ENCODE results near the gene ARHGEF12. TPM values are rescaled to one million over a fixed set of nuclear protein-coding genes. Genes with fewer than 3 reads are reported as not detected.

Gene ARHGEF12
- total and polyA plus RNA-seq, 5 donors from 2014 or later: 3.2 to 29.7 (median 6.3) TPM

DNA sequence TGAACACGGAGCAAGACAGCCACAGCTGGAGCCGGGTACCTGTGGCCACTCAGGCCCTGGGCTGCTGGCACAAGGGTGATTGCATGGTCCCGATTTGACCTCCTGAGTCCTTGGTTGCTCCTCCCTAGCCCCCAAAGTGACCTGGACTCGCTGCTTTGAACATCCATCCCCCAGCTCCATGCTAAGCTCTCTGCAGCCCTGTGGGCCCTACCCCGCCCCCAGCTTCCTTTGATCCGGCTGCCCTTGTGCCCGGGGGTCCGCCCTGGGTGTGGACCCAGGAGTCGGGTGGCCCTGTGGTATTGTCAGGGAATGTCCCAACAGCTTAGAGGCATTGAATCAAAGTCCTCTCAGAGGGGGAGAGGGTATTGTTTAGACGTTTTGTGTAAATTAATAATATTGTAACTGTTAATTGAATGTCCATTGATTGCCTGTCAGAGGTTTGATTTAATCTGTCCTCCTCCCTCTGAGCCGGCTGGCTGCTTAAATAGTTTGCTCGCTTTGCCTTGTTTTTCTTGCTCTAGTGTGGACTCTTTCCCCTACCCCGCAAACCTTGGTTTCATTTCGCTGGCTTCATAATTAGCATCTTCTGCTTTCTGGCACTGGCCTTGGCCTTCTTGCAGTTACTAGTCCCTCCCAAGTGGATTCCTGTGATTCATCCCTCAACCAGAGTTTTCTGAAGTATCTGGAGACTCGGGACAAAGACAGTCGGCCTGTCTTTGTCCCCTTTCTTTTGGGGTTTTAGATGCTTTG lies 196.0 kb downstream of the ARHGEF12 start:
- Histone ChIP-seq H3K27ac (ENCODE audit: insufficient read depth, low read length, poor library complexity, severe bottlenecking) (no peak overlapping the region), H3K9me3 (ENCODE audit: control insufficient read depth in 2 of 2, low read length in 2 of 2) (no peaks in the 10 kb centered on the region), H3K4me3 (ENCODE audit: low read depth, low read length) (no peak overlapping the region), H3K4me1 (ENCODE audit: control insufficient read depth, insufficient read depth, low read length, poor library complexity, severe bottlenecking) (no peaks in the 10 kb centered on the region), H3K36me3 (ENCODE audit: control insufficient read depth, insufficient read depth, low read length) (no peaks in the 10 kb centered on the region), H3K27me3 (ENCODE audit: control insufficient read depth, insufficient read depth, low read length) (no peaks in the 10 kb centered on the region)
- Mint-ChIP-seq H3K9me3 (peaks cover 0 to 6% (median 0%) of the 10 kb centered on the region in 7 donors), H3K36me3 (no peaks in the 10 kb centered on the region), H3K27me3 (no peaks in the 10 kb centered on the region), H3K4me1 (no peaks in the 10 kb centered on the region), H3K4me3 (no peak overlapping the region), H3K27ac (no peak overlapping the region)
- DNase-seq (no peak), ATAC-seq (ENCODE audit: low read depth in 2 of 2) (no peak)

DNA sequence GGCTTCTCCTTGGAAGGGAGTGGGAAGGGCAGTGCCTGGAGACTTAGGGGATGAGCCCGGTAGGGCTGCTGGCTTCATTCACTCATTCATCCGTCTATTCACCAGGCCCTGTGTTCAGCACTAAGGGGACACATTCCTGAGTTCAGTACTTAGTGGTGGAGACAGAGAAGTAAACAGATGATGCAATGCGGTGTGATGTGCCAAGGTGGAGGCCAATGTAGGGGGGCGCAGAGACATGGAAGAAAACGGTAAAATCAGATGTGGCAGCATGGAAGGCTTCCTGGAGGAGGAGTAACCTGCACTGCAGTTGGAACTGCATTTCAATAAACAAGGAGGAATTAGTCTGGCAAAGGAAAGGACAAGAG lies 196.6 kb downstream of the ARHGEF12 start:
- no peak overlapping the region for H3K27ac ChIP-seq (ENCODE audit: insufficient read depth, low read length, poor library complexity, severe bottlenecking)
- no peaks in the 10 kb centered on the region for H3K4me1 Mint-ChIP-seq
- H3K36me3 ChIP-seq (ENCODE audit: control insufficient read depth, insufficient read depth, low read length): no peaks in the 10 kb centered on the region
- no peaks in the 10 kb centered on the region for H3K27me3 Mint-ChIP-seq
- no peaks in the 10 kb centered on the region for H3K36me3 Mint-ChIP-seq
- no peaks in the 10 kb centered on the region for H3K27me3 ChIP-seq (ENCODE audit: control insufficient read depth, insufficient read depth, low read length)
- H3K9me3 Mint-ChIP-seq: peaks cover 0 to 6% (median 0%) of the 10 kb centered on the region in 7 donors
- H3K4me3 ChIP-seq (ENCODE audit: low read depth, low read length): no peak overlapping the region
- ATAC-seq (ENCODE audit: low read depth in 2 of 2) (no peak), DNase-seq (no peak)
- H3K9me3 ChIP-seq (ENCODE audit: control insufficient read depth in 2 of 2, low read length in 2 of 2): no peaks in the 10 kb centered on the region
- no peaks in the 10 kb centered on the region for H3K4me1 ChIP-seq (ENCODE audit: control insufficient read depth, insufficient read depth, low read length, poor library complexity, severe bottlenecking)
- H3K27ac Mint-ChIP-seq: peak overlapping the region in 1 of 3 donors; percentile 41
- no peak overlapping the region for H3K4me3 Mint-ChIP-seq

DNA sequence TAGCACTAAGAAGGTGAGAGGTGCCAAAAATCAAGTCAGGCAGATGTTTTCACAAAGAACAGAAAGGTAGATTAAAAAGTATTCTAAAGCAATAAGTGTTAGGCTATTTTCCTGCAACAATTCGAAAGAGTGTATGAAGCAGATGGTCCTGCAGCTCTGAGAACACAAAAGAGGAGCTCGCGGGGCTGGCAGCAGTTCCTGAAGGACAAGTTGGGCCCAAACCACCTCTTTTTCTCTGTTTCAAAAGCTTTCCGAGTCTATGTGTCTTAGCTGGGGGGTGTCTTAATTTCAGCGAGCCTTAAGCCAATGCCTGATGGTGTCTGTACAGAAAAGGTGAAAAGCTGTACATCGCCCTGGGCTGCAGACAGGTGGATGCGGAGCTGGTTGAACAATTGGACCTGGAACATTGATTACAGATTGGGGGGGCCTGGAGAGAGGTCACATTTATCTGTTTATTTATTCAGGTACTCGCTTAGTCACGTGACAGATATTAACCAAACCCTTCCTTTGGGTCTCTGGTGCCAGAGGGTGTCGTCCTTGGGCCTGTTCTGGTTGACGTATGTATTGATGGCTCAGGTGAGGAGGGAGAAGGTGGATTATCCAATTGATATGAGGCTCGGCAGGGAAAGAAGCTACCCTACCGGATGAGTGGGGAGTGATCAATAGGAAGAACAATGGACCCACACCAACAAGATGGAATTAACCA lies 200.0 kb downstream of the ARHGEF12 start:
- no peak overlapping the region for H3K27ac ChIP-seq (ENCODE audit: insufficient read depth, low read length, poor library complexity, severe bottlenecking)
- Mint-ChIP-seq H3K27me3 (no peaks in the 10 kb centered on the region), H3K9me3 (peaks cover 0 to 1% (median 0%) of the 10 kb centered on the region in 7 donors), H3K36me3 (no peaks in the 10 kb centered on the region), H3K4me1 (no peaks in the 10 kb centered on the region), H3K27ac (no peak overlapping the region), H3K4me3 (no peak overlapping the region)
- no peaks in the 10 kb centered on the region for H3K9me3 ChIP-seq (ENCODE audit: control insufficient read depth in 2 of 2, low read length in 2 of 2)
- no peaks in the 10 kb centered on the region for H3K36me3 ChIP-seq (ENCODE audit: control insufficient read depth, insufficient read depth, low read length)
- DNase-seq (no peak), ATAC-seq (ENCODE audit: low read depth in 2 of 2) (no peak)
- H3K4me1 ChIP-seq (ENCODE audit: control insufficient read depth, insufficient read depth, low read length, poor library complexity, severe bottlenecking): no peaks in the 10 kb centered on the region
- H3K4me3 ChIP-seq (ENCODE audit: low read depth, low read length): no peak overlapping the region
- H3K27me3 ChIP-seq (ENCODE audit: control insufficient read depth, insufficient read depth, low read length): peaks cover 2% of the 10 kb centered on the region

DNA sequence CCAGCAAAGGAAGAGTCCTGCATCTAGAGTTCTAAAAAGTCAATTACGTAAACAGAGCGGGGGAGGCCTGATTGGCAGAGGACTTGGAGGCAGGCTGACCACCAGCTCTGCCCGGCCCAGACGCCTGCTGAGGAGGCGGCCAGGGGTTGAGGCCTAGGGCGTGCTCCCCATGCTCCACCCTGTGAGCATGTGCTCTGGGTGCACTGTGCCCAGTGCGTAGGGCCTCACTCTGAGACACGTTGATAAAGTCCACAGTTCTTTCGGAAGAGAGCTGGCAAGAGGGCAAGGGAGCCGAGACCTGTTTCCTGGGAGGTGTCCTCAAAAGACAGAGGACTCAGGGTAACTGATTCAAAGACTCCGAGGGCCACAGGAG lies 200.6 kb downstream of the ARHGEF12 start:
- H3K4me3 ChIP-seq (ENCODE audit: low read depth, low read length): no peak overlapping the region
- H3K27me3 ChIP-seq (ENCODE audit: control insufficient read depth, insufficient read depth, low read length): peaks cover 2% of the 10 kb centered on the region
- no peaks in the 10 kb centered on the region for H3K4me1 ChIP-seq (ENCODE audit: control insufficient read depth, insufficient read depth, low read length, poor library complexity, severe bottlenecking)
- Mint-ChIP-seq H3K27me3 (no peaks in the 10 kb centered on the region), H3K36me3 (no peaks in the 10 kb centered on the region), H3K4me3 (no peak overlapping the region), H3K4me1 (no peaks in the 10 kb centered on the region), H3K27ac (no peak overlapping the region), H3K9me3 (peaks cover 0 to 1% (median 0%) of the 10 kb centered on the region in 7 donors)
- H3K27ac ChIP-seq (ENCODE audit: insufficient read depth, low read length, poor library complexity, severe bottlenecking): no peak overlapping the region
- DNase-seq (no peak), ATAC-seq (ENCODE audit: low read depth in 2 of 2) (no peak)
- H3K9me3 ChIP-seq (ENCODE audit: control insufficient read depth in 2 of 2, low read length in 2 of 2): no peaks in the 10 kb centered on the region
- no peaks in the 10 kb centered on the region for H3K36me3 ChIP-seq (ENCODE audit: control insufficient read depth, insufficient read depth, low read length)

DNA sequence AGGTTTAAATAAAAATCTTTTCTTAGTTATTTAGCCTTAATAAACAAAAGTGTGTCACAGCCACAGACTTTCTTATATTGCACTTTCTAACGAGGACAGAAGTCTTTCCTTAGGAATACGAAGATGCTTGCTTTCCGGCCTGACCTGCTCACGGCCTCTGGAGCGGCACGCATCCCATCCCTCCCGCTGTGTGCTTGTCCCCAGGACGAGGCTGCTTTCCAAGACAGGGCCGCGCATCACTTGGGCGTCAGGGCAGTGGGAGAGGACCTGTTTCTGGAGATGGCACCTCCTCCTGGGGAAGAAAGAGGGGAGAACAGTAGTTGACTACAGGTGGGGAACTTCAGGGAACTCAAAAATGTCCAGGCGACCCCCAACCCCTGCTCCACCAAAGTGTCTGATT lies 201.8 kb downstream of the ARHGEF12 start:
- H3K27me3 Mint-ChIP-seq: no peaks in the 10 kb centered on the region
- no peaks in the 10 kb centered on the region for H3K4me1 Mint-ChIP-seq
- H3K4me3 Mint-ChIP-seq: no peak overlapping the region
- H3K9me3 ChIP-seq (ENCODE audit: control insufficient read depth in 2 of 2, low read length in 2 of 2): no peaks in the 10 kb centered on the region
- H3K27ac ChIP-seq (ENCODE audit: insufficient read depth, low read length, poor library complexity, severe bottlenecking): no peak overlapping the region
- H3K36me3 ChIP-seq (ENCODE audit: control insufficient read depth, insufficient read depth, low read length): no peaks in the 10 kb centered on the region
- no peaks in the 10 kb centered on the region for H3K36me3 Mint-ChIP-seq
- DNase-seq (no peak), ATAC-seq (ENCODE audit: low read depth in 2 of 2) (no peak)
- H3K4me3 ChIP-seq (ENCODE audit: low read depth, low read length): no peak overlapping the region
- peaks cover 2% of the 10 kb centered on the region for H3K27me3 ChIP-seq (ENCODE audit: control insufficient read depth, insufficient read depth, low read length)
- H3K9me3 Mint-ChIP-seq: peaks cover 0 to 4% (median 0%) of the 10 kb centered on the region in 7 donors
- H3K4me1 ChIP-seq (ENCODE audit: control insufficient read depth, insufficient read depth, low read length, poor library complexity, severe bottlenecking): no peaks in the 10 kb centered on the region
- no peak overlapping the region for H3K27ac Mint-ChIP-seq

DNA sequence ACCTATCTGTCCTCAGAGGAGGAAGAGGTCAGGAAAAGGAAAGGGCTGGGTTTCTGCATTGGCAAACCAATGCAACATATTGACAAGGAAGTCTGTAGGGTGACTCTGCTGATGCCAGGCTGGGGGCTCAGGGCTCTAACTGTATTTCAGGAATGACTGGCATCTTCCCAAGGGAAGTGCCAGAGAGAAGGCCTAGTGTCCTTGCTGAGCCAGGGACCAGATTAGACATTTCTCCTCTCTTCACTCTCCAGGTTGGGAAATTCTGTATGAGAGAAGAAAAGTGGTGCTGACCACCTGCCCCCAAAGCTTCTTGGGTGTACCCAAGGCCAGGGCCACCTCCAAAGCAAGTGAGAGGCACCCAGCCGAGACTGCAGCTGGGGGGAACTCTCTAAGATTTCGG lies 202.5 kb downstream of the ARHGEF12 start:
- Histone ChIP-seq H3K9me3 (ENCODE audit: control insufficient read depth in 2 of 2, low read length in 2 of 2) (no peaks in the 10 kb centered on the region), H3K4me3 (ENCODE audit: low read depth, low read length) (no peak overlapping the region), H3K4me1 (ENCODE audit: control insufficient read depth, insufficient read depth, low read length, poor library complexity, severe bottlenecking) (no peaks in the 10 kb centered on the region), H3K27ac (ENCODE audit: insufficient read depth, low read length, poor library complexity, severe bottlenecking) (no peak overlapping the region), H3K27me3 (ENCODE audit: control insufficient read depth, insufficient read depth, low read length) (peaks cover 2% of the 10 kb centered on the region), H3K36me3 (ENCODE audit: control insufficient read depth, insufficient read depth, low read length) (no peaks in the 10 kb centered on the region)
- ATAC-seq (ENCODE audit: low read depth in 2 of 2) (no peak), DNase-seq (no peak)
- no peaks in the 10 kb centered on the region for H3K36me3 Mint-ChIP-seq
- no peaks in the 10 kb centered on the region for H3K4me1 Mint-ChIP-seq
- H3K27ac Mint-ChIP-seq: no peak overlapping the region
- no peaks in the 10 kb centered on the region for H3K27me3 Mint-ChIP-seq
- no peak overlapping the region for H3K4me3 Mint-ChIP-seq
- peaks cover 0 to 4% (median 0%) of the 10 kb centered on the region in 7 donors for H3K9me3 Mint-ChIP-seq

Other genes starting within 250 kb of the ARHGEF12 start
- gene TRIM29, start 198.3 kb upstream of the ARHGEF12 start, total RNA-seq: not detected
- gene TRIM29, start 198.3 kb upstream of the ARHGEF12 start, polyA plus RNA-seq: not detected
- gene OAF, start 125.4 kb upstream of the ARHGEF12 start, total RNA-seq: 1.2 TPM
- 1 to 10 TPM in 1 of 4 donors, under 1 TPM in 3; 0.38 to 1.1 (median 0.47) TPM for gene OAF, start 125.4 kb upstream of the ARHGEF12 start, polyA plus RNA-seq
- not detected for gene POU2F3, start 96.3 kb upstream of the ARHGEF12 start, total RNA-seq
- gene POU2F3, start 96.3 kb upstream of the ARHGEF12 start, polyA plus RNA-seq: not detected
- 0.42 TPM for gene TLCD5, start 11.1 kb upstream of the ARHGEF12 start, total RNA-seq
- under 1 TPM in 3 of 4 donors, not detected in 1; 0.21 to 0.46 (median 0.29) TPM for gene TLCD5, start 11.1 kb upstream of the ARHGEF12 start, polyA plus RNA-seq
- not detected for gene GRIK4, start 175.3 kb downstream of the ARHGEF12 start, total RNA-seq
- not detected for gene GRIK4, start 175.3 kb downstream of the ARHGEF12 start, polyA plus RNA-seq

All from CD4-positive, CD25-positive, alpha-beta regulatory T cell (primary cell).